Breast epithelium (tissue), 4 donors: Measurements from ENCODE around the gene MTERF4. TPM values are rescaled to one million over a fixed set of nuclear protein-coding genes. Genes with fewer than 3 reads are reported as not detected.
A peak's percentile ranks its signal among the peaks of the same experiment; 100 is the strongest.

Experiments
- DNase-seq, 2 donors: peaks; one replicate each; pipeline ENCODE4 v3.0.0-alpha.2; 2019; ENCODE audit warnings: low spot score in 2 of 2
- H3K27ac ChIP-seq, 2 donors: fragments of 200-600 bp; sonication (generic) in 1 of 2; one replicate each; pipeline ENCODE4 v1.5.1; 2016 to 2019; ENCODE audit warnings: mild to moderate bottlenecking in 1 of 2
- H3K27me3 ChIP-seq, 2 donors: fragments of 200-600 bp; sonication (generic) in 1 of 2; one replicate each; pipeline versions ENCODE4 v1.5.1 to v1.6.0; 2017 to 2019; ENCODE audit warnings: control low read depth in 1 of 2, mild to moderate bottlenecking in 1 of 2
- H3K36me3 ChIP-seq: fragments of 200-600 bp; one replicate; pipeline ENCODE4 v1.5.1; 2019
- H3K4me1 ChIP-seq, 2 donors: fragments of 200-600 bp; sonication (generic); one replicate each; pipeline ENCODE4 v1.5.1; 2016 to 2019; ENCODE audit warnings: control low read depth in 1 of 2
- H3K4me3 ChIP-seq, 3 donors: fragments of 200-600 bp; sonication (generic); 1 replicate in 2 of 3; 2 replicates in 1 of 3; pipeline ENCODE4 v1.5.1; 2016 to 2019; ENCODE audit warnings: mild to moderate bottlenecking in 3 of 3, moderate library complexity in 2 of 3
- H3K9me3 ChIP-seq, 2 donors: fragments of 200-600 bp; sonication (generic) in 1 of 2; one replicate each; pipeline ENCODE4 v1.5.1; 2016 to 2019; ENCODE audit warnings: control low read depth in 1 of 2
- POLR2A ChIP-seq: fragments of 450-650 bp; IDR thresholded peaks from one replicate; pipeline ENCODE4 v1.6.1; 2016; ENCODE audit warnings: antibody characterized with exemption, mild to moderate bottlenecking, moderate library complexity
- POLR2AphosphoS5 ChIP-seq, 3 donors: sonication (generic); formaldehyde crosslinking; IDR thresholded peaks; one replicate each; pipeline ENCODE4 v1.6.1; 2017; ENCODE audit warnings: antibody characterized with exemption in 3 of 3
- intact Hi-C: fragments of 100-400 bp; cut with DNase I; formaldehyde crosslinking; loops from one replicate; pipeline ENCODE4 v1.15.1; 2023; ENCODE audit warnings: low total_unique reads
- total RNA-seq, 3 donors: library from RNA; depleted of rRNA; stranded (reverse); fragments of >200 nt; gene quantifications; one replicate each; pipeline ENCODE4 v1.1.0, GENCODE V29; 2016
- TF ChIP-seq, protein P1 (sequence below), 3 donors: fragments of 450-650 bp; IDR thresholded peaks; one replicate each; pipeline ENCODE4 v1.5.1; 2016 to 2017; ENCODE audit warnings: antibody characterized with exemption in 3 of 3, mild to moderate bottlenecking in 3 of 3, moderate library complexity in 3 of 3

MTERF4 gene
- total RNA-seq, 3 donors from 2014 or later, result 35.7 to 54.6 (median 50.2) TPM

DNA sequence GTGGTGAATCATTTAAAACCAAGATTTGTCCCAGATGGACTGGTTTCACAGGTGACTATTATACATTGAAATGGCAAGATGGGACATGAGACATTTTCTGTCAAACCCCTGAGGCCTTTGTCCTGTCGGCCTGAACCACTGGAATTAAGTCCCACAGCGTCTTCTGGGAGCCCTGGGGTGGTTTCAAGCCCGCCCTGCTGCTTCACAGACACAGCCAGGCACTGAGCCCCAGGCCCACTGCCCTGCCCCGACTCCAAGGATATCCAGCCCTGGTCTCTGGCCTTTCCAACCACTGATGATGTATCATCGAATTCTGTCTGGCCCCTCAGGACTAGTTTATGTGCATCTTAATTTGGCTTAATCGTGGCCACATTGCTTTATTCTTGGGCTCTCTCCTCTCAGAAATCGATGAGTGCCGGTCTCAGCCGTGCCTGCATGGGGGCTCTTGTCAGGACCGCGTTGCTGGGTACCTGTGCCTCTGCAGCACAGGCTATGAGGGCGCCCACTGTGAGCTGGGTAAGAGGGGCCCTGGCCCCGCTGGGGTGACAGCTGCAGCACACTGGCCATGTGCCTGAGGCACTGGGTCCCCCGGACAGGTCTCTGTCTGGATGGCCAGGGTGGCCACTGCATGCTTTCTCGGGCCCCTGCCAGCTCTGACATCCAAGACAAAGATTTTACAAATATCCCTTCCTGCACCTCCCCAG, 39.5 kb downstream of the MTERF4 start:
- no peaks in the 10 kb centered on the region for H3K9me3 ChIP-seq
- intact Hi-C loops, result no loop called here
- no peak for TF ChIP-seq POLR2AphosphoS5 (IDR thresholded peaks at IDR 0.05)
- no peak for TF ChIP-seq POLR2A
- TF ChIP-seq, protein P1, sequence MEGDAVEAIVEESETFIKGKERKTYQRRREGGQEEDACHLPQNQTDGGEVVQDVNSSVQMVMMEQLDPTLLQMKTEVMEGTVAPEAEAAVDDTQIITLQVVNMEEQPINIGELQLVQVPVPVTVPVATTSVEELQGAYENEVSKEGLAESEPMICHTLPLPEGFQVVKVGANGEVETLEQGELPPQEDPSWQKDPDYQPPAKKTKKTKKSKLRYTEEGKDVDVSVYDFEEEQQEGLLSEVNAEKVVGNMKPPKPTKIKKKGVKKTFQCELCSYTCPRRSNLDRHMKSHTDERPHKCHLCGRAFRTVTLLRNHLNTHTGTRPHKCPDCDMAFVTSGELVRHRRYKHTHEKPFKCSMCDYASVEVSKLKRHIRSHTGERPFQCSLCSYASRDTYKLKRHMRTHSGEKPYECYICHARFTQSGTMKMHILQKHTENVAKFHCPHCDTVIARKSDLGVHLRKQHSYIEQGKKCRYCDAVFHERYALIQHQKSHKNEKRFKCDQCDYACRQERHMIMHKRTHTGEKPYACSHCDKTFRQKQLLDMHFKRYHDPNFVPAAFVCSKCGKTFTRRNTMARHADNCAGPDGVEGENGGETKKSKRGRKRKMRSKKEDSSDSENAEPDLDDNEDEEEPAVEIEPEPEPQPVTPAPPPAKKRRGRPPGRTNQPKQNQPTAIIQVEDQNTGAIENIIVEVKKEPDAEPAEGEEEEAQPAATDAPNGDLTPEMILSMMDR (IDR thresholded peaks at IDR 0.05), result no peak
- H3K27ac ChIP-seq, result peak overlapping the region; percentile 47 to 78
- peak in 1 of 2 donors; percentile 35 for DNase-seq
- H3K27me3 ChIP-seq, result no peaks in the 10 kb centered on the region
- peaks cover 0 to 8% of the 10 kb centered on the region in 2 donors for H3K4me1 ChIP-seq
- peak overlapping the region in 2 of 3 donors; percentile 49 to 65 for H3K4me3 ChIP-seq
- H3K36me3 ChIP-seq, result no peaks in the 10 kb centered on the region

DNA sequence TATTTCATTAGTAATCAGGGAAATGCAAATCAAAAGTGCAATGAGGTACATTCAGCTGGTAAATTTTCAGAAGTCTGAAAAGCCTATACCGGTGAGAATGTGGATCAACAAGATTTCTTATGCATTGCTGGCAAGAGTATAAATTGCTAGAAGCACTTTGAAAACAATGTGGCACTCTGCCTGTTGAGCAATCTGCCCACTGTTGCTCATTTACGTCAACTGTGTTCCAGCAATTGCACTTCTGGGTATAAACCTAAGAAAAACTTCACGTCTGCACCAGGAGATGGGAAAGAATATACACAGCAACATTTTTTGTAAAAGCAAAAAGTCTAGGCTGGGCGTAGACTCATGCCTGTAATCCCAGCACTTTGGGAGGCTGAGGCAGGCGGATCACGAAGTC, 40.8 kb downstream of the MTERF4 start:
- Histone ChIP-seq H3K9me3 (no peaks in the 10 kb centered on the region), H3K27ac (peak overlapping the region; percentile 34 to 47), H3K27me3 (no peaks in the 10 kb centered on the region), H3K36me3 (no peaks in the 10 kb centered on the region), H3K4me1 (peaks cover 0 to 8% of the 10 kb centered on the region in 2 donors), H3K4me3 (no peak overlapping the region)
- peak in 1 of 2 donors; percentile 74 for DNase-seq
- TF ChIP-seq POLR2AphosphoS5 (IDR thresholded peaks at IDR 0.05) (peak; percentile 16 to 17 (median 17)), POLR2A (no peak)
- intact Hi-C loops, result no loop called here

GRCh38 chr2:241053576-241054251, 48.4 kb downstream of the MTERF4 start:
- TF ChIP-seq, protein P1 (IDR thresholded peaks at IDR 0.05), result no peak
- TF ChIP-seq POLR2AphosphoS5 (IDR thresholded peaks at IDR 0.05), result no peak
- no peak for TF ChIP-seq POLR2A
- no peaks in the 10 kb centered on the region for H3K27me3 ChIP-seq
- no peaks in the 10 kb centered on the region for H3K4me1 ChIP-seq
- no peak overlapping the region for H3K27ac ChIP-seq
- intact Hi-C loops, result no loop called here
- H3K9me3 ChIP-seq, result no peaks in the 10 kb centered on the region
- DNase-seq, result peak in 1 of 2 donors; percentile 7
- no peaks in the 10 kb centered on the region for H3K36me3 ChIP-seq
- no peak overlapping the region for H3K4me3 ChIP-seq

DNA sequence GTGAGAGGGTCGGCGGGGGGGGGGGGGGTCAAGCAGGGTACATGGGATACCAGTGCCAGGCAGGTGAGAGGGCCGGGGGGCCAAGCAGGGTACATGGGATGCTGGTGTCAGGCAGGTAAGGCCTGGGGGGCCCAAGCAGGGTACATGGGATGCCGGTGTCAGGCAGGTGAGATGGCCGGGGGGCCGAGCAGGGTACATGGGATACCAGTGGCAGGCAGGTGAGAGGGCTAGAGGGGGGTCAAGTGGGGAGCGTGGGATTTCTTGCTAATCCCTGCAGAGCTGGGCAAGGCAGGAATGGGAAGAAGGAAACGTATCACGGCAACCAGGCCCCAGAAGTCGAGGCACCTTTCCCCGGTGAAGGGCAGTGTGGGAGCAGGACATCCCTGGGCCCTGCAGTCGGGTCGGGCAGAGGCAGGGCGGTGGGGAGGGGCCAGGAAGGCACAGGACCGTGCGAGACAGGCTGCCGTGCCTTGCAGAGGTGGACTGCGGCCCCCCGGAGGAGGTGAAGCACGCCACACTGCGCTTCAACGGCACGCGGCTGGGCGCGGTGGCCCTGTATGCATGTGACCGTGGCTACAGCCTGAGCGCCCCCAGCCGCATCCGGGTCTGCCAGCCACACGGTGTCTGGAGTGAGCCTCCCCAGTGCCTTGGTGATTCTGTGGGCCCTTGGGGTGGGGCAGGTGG, 49.3 kb downstream of the MTERF4 start:
- Histone ChIP-seq H3K9me3 (no peaks in the 10 kb centered on the region), H3K36me3 (no peaks in the 10 kb centered on the region), H3K4me1 (no peaks in the 10 kb centered on the region), H3K27ac (no peak overlapping the region), H3K4me3 (no peak overlapping the region), H3K27me3 (no peaks in the 10 kb centered on the region)
- intact Hi-C loops, result no loop called here
- TF ChIP-seq, protein P1 (IDR thresholded peaks at IDR 0.05), result no peak
- TF ChIP-seq POLR2A (no peak), POLR2AphosphoS5 (IDR thresholded peaks at IDR 0.05) (no peak)
- peak in 1 of 2 donors; percentile 9 for DNase-seq

GRCh38 chr2:241051578-241052487, 50.3 kb downstream of the MTERF4 start:
- H3K27ac ChIP-seq, result no peak overlapping the region
- no peaks in the 10 kb centered on the region for H3K4me1 ChIP-seq
- intact Hi-C loops, result no loop called here
- no peaks in the 10 kb centered on the region for H3K9me3 ChIP-seq
- TF ChIP-seq POLR2A (no peak), POLR2AphosphoS5 (IDR thresholded peaks at IDR 0.05) (no peak)
- TF ChIP-seq, protein P1 (IDR thresholded peaks at IDR 0.05), result no peak
- peak in 1 of 2 donors; percentile 13 for DNase-seq
- no peaks in the 10 kb centered on the region for H3K27me3 ChIP-seq
- no peak overlapping the region for H3K4me3 ChIP-seq
- H3K36me3 ChIP-seq, result no peaks in the 10 kb centered on the region
